ENCODE results near the gene C16orf95.
"Not testable (repeated sequence)": the region's sequence is repeated elsewhere in the genome, so short reads cannot be mapped to it uniquely, and the experiment has no call there.

Gene C16orf95

DNA sequence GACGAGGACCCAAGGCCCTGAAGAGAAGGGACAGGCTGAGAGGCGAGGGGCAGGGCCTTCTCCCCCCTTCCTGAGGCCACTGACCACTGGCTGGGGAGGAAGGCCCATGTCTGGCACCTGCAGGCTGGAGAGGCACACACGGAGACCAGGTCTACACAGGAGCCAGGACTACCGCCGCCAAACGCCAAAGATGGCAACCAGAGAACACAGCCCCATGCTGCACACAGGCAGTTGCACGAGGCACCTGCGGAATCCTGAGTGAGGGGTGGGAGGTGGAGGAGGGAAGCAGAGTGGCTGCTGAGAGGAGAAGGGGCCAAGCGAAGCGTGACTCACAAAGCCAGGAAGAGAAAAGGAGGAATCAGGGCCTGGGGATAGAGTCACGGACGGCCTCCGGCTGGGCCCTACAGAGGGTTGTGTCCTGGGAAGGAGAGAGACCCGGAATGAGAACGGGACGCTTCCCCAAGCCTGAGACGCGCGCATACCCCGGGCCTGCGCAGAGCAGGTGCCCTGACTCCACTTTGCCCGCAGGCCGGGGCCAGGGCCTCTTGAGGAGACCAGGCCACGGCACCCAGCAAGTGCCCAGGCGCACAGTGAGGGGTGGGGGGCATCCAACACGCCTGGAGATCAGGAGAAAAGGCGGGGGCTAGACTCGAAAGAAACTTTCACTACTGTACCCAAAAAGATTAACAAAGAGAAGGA lies 28.7 kb upstream of the C16orf95 start:
- no peak for DNase-seq

DNA sequence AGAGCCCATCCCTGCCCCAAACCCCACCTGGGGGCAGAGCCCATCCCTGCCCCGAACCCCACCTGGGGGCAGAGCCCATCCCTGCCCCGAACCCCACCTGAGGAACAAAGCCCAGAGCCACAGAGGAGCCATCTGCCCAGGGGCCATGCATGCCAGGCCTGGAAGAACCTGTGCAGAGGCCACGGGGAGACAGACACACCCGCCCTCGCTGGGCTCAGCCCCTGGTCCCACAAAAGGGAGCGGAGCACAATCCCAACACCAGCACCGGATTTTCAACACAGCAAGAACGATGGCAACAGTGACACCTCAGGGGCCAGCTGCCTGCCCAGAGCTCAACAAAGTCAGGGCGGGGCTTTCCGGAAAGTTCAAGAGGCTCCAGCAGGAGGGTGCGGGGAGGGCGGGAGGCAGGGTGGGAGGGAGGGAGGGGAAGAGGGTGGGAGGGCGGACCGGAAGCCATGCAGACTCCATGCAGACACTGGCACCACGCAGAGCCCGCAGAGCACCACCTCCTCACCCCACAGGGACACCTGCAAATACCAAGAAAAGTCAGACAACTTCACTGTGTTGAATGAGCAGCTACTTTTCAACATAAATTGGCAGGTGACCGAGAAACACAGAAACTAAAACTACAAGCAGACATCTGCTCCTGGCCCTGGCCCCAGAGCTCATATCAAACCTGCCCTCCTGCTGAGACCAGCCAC lies 27.9 kb upstream of the C16orf95 start:
- DNase-seq: no peak

DNA sequence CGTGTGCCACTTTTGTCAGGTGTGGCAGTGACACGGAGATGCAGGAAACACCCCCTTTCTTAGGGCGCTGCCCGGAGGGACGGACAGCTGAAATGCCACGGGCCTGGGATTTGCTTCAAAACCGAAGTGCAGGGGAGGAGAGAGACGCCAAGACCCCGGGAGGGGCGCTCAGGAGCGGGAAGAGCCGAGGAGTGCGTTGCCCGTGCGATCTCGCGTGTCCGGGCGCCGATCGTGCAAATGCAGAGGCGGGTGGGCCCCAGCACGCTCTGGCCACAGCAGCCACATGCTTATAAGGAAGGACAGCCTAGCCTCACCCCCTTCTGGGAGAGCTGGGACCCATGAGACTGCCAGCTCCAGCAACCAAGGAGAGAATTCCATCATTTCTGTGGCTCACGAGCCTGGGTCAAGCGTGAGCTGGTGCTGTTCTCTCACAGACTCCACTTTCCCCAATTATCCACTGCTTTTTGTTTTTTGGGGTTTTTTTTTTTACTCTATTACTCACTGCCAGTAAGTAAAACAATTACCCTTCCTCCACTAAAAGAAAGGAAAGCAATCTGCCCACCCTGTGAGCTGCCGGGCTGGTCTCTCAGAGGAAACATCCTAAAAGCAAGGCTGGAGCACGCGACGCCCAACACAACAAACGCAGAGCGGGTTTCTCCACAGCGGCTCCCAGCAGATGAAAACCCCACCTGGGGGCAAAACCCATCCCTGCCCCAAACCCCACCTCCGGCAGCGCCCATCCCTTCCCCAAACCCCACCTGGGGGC lies 27.2 kb upstream of the C16orf95 start:
- DNase-seq: no peak

DNA sequence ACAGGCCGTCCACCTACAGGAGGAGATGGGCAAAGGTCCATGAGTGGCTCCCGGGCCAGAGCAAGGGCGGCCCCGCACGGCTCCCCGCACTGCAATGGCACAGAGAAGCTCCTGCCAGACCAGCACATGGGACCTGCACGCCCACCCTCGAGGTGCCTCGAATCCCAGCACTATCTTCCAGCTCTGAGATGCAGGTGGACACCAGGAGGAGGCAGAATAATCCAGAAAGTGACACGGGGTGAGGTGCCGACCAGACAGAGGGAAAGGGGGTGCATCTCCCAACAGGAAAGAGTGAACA lies 26.5 kb upstream of the C16orf95 start:
- DNase-seq: no peak

DNA sequence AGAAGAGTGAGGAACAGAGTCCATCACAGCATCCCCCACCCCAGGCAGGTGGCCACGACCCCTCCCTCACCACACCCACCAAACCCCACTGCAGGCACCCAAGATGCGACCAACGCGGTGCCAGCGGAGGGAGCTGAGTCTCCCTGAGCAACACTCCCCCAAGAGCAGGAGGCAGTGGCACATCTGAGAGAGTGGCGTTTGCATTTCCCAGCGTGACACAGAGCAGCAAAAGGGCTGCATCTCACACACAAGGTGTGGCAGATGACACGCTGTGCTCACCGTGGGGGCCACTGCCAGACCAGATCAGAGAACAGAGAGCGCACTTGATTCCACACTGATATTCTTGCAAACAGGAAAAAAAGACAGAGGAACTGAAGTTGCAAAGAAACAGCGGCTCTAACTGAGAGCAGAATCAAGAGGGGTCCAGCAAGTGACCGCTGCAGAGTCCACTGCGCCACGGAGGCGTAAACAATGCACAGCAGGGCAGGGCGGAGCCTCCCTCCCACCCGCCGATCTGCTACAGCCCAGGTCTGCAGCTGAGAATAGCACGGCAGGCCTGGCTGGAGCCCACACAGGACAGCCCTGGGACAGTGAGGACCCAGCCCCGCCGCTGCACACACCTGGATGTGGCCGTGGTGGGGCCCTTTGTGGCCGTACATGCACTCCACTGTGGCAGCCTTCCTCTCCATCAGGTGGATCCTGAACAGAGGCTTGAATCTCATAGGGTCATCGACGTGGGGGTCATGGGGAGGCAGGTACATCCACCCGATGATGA lies 26.0 kb upstream of the C16orf95 start:
- no peak for DNase-seq

DNA sequence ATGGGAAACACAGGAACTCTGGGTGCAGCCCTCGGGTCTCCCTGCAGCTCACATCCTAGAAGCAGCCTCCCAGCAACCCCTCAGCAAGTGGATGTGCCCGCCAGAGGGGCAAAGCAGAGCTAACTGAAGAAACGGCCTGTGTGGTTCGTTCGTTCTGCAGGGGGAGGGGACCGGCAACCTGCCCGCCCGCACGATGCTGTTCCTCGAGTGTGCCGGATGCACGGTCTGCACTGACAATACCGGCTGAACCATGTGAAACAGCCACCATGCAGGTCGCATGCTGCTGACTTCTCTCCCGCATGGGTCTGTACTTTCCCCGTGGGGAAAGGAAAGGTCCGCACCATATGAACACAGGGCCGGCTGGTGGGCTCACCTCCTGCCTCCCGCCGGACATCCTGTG lies 25.3 kb upstream of the C16orf95 start:
- DNase-seq: no peak

DNA sequence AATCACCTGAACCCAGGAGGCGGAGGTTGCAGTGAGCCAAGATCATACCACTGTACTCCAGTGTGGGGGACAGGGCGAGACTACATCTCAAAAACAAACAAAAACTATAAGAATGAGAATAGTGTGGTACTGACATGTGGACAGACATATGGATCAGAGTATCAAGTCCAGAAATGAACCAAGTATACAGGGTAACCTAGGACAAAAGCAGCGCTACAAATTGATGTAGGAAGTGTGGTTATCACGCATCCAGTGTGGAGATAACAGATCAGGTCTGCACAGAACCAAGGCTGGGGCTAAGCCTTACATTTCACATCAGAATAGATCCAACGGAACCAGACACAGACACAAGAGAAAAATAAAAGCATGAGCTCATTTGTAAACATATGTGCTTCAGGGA lies 23.0 kb upstream of the C16orf95 start:
- DNase-seq: no peak

DNA sequence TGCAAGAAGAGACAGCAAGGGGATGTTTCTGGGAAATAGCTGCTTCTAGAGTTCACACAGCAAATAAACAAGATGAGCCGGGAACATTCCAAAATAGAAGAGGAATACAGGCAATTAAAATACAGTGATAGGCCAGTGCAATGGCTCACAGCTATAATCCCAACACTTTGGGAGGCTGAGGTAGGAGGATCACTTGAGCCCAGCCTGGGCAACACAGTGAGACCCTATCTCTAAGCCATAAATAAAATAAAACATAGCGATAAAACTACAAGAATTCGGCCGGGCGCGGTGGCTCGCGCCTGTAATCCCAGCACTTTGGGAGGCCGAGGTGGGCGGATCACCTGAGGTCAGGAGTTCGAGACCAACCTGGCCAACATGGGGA lies 22.5 kb upstream of the C16orf95 start:
- not testable (repeated sequence) for DNase-seq

DNA sequence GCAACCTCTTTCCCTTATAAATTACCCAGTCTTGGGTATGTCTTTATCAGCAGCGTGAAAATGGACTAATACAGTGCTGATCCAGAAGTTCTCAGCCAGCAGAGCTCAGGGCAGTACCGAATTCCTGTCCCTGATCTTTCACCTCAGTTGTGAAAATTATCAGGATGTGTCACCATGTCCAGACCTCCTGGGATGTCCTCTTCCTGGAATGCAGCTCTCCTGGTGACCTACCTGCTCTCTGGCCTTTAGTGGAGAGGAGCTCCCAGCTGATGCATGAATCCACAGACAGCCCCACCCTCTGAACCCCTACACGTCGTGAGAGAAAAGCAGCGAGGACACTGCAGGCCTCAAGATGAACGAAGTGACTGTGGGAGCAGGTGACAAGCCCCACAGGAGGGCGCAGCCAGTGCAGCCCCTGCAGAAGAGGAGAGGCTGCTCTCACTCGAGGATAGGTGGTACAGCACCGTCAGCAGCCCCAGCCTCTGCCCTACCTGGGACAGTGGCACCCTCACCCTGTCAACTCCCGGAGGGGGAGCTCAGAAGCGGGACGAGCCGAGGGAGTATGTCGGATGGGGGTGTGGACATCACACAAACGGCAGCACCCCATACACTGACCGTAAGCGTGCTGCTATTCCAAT lies 22.0 kb upstream of the C16orf95 start:
- no peak for DNase-seq

DNA sequence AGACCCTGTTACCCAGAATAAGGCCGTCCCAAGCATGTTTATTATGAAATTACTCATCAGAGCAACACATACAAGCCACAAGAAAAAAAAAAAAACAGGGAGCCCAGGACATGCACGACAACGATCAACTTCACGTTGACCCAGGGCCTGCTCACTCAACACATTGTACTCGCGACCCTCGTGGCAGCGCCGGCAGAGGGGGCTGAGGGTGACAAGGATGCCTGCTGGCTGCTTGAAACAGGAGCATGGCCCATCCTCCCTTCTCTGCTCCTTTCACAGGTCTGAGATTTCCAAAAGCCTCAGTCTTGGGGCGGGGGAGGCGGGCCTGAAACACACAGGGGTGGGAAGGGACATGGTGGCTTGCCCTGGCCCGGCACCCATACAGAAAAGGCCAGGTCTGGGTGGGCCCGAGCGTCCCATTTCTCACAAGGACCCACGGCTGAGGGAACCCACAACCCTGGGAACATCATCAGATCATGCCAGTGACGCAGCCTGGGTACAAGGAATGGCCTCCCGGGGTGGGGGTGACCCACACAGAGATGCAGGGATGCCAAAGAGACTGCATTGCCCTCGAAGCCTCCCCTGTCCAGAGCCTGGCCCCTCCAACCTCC lies 21.1 kb upstream of the C16orf95 start:
- no peak for DNase-seq

DNA sequence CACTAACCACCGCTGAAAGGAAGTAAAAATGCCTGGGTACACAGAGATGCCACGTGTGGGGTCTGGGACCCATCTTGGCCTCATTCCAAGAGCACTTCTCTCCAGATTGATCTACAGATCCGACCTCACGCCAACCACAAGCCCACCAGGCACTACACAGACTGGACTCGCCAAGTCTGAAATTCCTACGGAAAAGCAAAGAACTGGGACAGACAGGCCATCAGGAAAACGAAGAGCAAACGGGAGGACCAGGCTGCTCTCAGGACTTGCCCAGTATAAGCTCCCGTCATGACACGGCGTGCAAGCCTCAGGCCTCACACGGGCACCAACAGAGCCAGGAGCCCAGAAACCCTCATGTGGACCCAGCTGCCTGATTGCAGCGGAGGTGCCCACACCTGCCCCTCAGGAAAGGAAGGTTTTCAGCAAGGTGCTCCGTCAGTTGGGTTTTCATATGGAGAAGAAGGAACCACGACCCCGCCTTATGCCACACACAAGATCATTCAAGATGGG lies 20.1 kb upstream of the C16orf95 start:
- no peak for DNase-seq

DNA sequence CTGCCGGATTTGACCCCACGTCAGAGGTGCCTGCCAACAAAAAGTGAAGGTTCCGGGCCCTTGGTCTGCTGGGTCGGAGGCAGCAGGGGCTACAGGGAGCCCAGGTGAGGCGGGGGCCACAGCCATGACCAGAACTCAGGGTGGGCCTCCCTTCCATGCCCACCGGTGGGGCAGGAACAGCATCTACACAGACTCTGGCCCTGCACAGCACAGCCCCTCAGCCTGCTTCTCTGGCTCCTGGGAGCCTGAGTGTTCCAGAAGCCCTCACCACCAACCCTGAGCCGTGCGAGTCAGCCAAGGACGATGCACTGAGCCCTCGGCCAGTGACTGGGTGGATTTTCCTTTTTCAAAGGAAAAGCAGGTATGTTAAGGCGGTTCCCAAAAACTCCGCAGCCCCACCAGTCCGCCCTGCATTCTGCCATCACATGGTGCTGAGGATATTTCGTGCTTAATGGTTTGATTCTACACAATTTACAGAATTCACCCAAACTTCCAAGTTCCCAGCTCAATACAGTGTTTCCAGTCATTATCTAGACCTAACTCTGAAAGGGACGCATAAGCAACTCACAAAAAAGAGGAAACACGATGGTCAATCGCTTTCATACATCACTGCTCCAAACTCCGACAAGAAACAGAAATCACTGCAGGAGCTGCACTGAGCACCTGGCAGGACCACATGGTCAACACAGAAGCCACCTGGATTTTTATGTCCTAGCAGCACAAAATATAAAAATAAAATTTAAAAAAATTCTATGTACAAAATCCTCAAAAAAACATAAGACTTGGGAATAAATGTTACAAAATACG lies 19.4 kb upstream of the C16orf95 start:
- no peak for DNase-seq

DNA sequence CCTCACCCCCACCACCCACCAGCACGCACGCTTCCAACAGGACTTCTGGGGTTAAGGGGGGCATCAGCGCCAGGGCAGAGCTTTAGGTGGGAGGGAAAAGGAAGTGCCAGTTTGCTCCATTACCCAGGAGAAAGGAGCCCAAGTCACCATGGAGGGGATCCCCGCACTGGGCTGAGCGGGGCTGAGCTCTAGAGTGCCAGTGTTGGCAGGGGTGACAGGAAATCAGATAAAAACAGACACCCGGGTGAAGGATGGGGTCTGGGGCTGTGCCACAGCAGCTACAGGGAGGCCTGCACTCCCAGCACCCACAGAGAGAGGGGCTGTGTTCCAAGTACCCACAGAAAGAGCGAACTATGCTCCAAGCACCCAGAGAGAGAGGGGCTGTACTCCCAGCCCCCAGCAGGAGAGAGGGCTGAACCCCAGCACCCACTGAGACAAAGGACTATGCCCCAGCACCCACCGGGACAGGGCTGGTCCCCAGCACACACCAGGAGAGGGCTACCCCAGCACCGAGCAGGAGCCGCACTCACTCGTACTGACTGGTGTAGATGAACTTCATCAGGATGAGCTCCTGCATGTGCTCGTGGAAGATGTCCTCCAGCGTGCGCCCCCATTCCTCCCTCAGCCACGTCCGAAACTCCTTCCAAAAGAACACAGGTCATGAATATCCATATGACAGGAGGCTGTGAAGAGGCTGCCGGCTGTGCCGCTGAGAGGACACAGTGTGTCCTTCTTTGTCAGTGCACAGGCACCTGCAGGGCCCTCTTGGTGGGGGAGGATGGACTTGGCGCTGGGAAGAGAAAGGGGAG lies 18.6 kb upstream of the C16orf95 start:
- DNase-seq: no peak

DNA sequence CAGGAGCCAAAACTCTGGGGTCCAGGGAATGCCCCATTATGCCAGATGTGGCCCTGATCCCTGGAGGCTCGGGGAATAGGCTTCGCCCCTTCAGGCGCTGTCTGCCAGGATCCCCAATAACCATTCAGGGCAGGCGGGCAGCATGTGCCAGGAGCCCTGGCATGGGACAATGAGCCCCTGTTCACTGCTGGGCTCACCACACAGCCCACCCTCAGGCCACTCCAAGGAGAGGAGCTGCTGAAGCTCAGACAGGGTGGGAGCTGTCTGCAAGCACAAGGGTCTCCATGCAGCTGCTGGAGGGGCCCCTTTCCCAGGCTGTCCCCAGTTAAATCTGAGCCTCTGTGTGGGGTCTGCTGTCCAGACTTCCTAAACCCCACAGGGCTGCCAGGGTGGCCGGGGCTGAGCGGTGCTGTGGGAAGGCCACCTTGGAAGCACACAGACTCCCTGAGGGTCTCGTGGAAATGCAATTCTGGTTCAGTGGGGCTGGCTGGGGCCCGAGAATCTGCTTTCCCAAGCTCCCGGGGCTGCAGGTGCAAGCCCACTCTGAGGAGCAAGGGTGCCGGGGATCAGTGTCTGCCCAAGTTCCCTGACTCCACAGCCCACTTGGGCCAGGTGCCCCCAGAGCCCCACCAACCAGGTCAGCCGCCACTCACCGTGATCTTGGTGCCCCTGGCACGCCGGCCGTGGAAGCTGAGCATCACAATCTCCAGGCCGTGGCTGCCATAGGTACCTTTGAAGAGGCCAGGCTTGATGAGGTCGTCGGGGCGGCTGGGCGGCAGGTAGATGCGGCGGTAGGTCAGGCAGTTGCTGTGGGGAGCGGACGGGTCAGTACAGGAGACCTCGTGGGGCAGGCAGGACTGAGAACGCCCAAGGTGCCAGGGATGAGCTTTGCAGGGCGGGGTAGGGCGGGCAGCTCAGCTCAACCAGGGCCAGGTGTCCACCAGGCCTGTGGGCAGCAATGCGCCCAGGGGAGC lies 17.7 kb upstream of the C16orf95 start:
- DNase-seq: no peak

DNA sequence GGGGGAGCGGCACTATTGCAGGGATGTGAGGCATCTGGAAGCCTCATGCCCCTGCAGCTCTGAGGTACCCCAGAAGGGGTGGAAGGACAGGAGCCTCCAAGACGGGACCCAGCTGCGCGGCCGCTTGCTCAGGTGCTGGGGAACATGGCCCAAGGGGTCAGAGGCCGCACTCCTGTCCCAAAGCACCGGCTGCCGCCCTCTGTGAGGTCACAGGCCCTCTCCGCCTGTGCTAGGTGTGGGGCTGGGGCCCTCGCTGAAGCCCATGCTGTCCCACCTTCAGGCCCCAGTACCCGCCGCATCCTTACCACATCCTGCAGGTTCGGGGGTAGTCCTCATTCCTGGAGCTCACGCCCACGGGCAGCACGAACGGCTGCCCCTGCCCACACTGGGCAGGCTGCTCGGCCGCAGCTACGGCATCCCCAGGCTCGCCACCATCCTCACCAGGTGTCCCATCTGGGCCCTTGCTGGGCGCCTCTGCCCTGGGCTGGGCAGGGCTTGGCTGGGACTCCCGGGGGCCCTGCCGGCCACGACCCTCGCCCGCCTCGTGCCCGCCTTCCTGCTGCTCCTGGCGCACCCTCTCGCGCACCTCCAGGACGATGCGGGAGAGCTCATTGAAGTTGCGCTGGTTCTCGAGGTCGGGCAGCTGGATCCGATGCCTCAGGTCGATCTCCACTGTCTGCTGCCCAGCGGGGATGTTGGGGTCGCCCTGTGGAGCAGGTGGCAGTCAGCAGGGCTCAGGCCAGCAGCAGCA lies 16.6 kb upstream of the C16orf95 start:
- no peak for DNase-seq

DNA sequence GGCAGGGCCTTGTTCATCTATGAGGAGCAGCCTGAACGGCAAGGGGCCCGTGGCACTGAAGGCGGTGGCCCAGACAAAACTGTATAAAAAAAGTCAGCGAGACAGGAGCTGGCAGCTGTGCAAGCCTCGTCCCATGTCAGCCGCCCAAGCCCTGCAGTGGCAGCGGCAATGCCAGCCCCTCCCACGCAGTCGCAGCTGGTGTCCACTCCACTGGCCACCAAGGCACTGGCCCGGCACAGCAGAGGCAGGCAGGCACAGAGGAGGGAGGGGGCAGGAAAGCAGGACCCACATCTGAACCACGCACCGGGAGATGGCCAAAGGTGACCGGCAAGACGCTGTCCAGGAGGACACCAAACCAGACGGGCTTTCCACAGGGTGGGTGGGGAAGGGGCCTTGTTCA lies 15.9 kb upstream of the C16orf95 start:
- DNase-seq: no peak

DNA sequence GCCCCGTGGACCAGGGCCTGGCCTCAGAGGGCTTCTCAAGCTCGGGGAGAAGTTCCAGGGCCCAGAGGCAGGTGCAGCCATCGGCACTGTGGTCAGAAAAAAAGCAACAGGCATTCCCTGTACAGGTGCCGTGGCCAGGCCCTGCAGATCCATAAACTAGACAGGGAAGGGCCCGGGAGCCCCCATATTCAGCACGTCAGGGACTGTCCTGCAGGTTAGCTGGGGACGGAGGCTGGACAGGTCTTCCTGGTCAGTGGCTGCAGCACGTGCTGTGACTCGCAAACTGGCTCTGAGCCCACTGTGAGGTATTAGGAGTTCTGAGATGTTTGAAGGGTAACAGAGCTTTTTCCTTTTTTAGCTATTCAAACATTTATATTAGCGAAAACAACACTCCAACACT lies 15.0 kb upstream of the C16orf95 start:
- DNase-seq: no peak

DNA sequence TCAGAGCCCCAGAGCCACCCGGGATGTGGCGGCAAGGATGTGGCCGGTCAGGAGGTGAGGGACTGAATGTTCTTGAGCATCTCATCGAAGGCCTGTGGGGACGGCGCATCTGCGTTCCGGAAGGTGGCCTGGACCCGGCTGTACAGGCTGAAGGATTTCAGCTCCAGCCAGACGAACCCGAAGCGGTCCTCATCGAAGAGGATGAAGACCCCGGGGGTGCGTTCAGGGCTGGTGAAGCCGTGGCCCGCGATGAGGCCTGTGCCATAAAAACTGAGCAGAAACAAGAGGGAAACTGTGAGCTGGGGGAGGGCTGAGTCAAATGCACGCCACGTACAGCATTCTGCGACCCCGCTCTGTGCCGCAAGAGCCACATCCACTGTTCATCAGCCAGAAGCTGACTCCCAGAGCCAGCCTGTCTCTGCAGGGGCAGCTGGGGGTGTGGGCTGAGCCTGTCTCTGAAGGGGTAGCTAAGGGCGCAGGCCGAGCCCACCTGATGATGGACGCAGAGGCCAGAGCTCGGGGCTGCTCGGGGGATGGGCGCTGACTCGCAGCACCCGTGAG lies 14.1 kb upstream of the C16orf95 start:
- DNase-seq: no peak

Measured in femur (tissue), 1 donor.